A204.1 (cell line): ENCODE measurements around the gene DSCAML1.

Experiments used
- FAIRE-seq: peaks from 2 replicates; lab custom pipeline; 2012; peaks lifted over from hg19 to GRCh38; lab: Jason Lieb, UNC

Gene DSCAML1

GRCh38 chr11:117688255-117688797, 108.7 kb downstream of the DSCAML1 start:
- FAIRE-seq: no peak

GRCh38 chr11:117687776-117688175, 109.2 kb downstream of the DSCAML1 start:
- FAIRE-seq: no peak

- no peak for FAIRE-seq
Observed at GRCh38 chr11:117686711-117687110, 110.3 kb downstream of the DSCAML1 start.

GRCh38 chr11:117685566-117685965, 111.5 kb downstream of the DSCAML1 start:
- no peak for FAIRE-seq

GRCh38 chr11:117684731-117685130, 112.3 kb downstream of the DSCAML1 start:
- no peak for FAIRE-seq

- no peak for FAIRE-seq
Observed at GRCh38 chr11:117684111-117684510, 112.9 kb downstream of the DSCAML1 start.

- FAIRE-seq: no peak
Observed at GRCh38 chr11:117681438-117681837, 115.6 kb downstream of the DSCAML1 start.

GRCh38 chr11:117679461-117679860, 117.6 kb downstream of the DSCAML1 start:
- FAIRE-seq: no peak

- no peak for FAIRE-seq
Observed at GRCh38 chr11:117678658-117679406, 118.2 kb downstream of the DSCAML1 start.

GRCh38 chr11:117677729-117678310, 119.2 kb downstream of the DSCAML1 start:
- FAIRE-seq: no peak

- no peak for FAIRE-seq
Observed at GRCh38 chr11:117676501-117676900, 120.5 kb downstream of the DSCAML1 start.

GRCh38 chr11:117673602-117674001, 123.4 kb downstream of the DSCAML1 start:
- no peak for FAIRE-seq

- no peak for FAIRE-seq
Observed at GRCh38 chr11:117671370-117671769, 125.6 kb downstream of the DSCAML1 start.

- no peak for FAIRE-seq
Observed at GRCh38 chr11:117670924-117671323, 126.1 kb downstream of the DSCAML1 start.

- FAIRE-seq: no peak
Observed at GRCh38 chr11:117670443-117670842, 126.6 kb downstream of the DSCAML1 start.

- FAIRE-seq: no peak
Observed at GRCh38 chr11:117669616-117670015, 127.4 kb downstream of the DSCAML1 start.

- FAIRE-seq: no peak
Observed at GRCh38 chr11:117669062-117669461, 128.0 kb downstream of the DSCAML1 start.

- no peak for FAIRE-seq
Observed at GRCh38 chr11:117668321-117668751, 128.7 kb downstream of the DSCAML1 start.

- no peak for FAIRE-seq
Observed at GRCh38 chr11:117664897-117665296, 132.1 kb downstream of the DSCAML1 start.

- no peak for FAIRE-seq
Observed at GRCh38 chr11:117663821-117664220, 133.2 kb downstream of the DSCAML1 start.

GRCh38 chr11:117663414-117663813, 133.6 kb downstream of the DSCAML1 start:
- no peak for FAIRE-seq

- FAIRE-seq: no peak
Observed at GRCh38 chr11:117662671-117663269, 134.2 kb downstream of the DSCAML1 start.

GRCh38 chr11:117662255-117662654, 134.8 kb downstream of the DSCAML1 start:
- no peak for FAIRE-seq
